HG02623 (cell line): Measurements from ENCODE around the gene NELFB.
A peak's percentile ranks its signal among the peaks of the same experiment; 100 is the strongest.

Experiments used
- ATAC-seq: cut with Tn5 transposase; IDR thresholded peaks from one replicate; pipeline ENCODE4 v1.9.1; 2021; ENCODE audit warnings: moderate library complexity; ENCODE audit not compliant: unreplicated experiment

NELFB gene

DNA sequence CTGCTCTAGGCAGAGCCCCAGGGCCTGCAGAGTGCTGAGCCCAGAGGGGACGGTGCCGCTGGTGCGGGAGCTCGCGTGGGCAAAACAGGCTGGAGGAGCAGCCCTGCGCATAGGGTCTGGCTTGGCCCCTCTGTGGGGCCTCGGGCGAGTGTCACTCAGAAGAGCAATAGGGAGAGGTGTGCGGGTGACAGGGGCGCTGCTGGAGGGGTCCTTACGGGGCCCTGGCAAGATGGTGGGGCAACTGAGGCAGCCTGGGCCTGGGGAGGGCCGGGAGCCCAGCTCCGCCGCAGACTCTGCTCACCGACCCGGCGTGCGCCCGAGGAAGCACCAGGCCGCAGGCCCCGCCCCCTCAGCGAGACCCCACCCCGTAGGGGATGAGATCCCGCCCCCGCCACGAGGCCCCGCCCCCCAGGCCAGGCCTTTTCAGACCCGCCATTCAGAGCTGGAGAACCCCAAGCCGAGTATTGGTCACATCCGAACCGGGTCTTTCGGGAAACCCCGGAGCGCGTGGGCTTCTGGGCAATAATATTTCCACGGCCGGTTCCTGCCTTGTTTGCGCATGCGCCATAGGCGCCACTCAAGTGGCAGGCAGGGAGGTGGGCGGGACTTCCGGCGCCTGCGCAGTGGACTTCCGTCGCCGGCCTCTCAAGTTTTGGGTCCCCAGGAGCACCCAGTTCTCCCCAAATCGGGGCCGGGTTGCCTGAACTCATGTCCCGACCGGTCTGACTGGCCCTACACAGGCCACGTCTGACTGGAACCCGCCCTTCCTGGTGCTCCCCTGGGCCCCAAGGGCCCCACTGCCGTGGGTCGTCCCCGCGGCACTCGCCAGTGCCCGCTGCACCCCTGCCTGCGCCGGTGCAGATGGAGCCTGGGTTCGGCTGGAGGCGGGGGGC lies 31.8 kb upstream of the NELFB start:
- ATAC-seq: peak; percentile 62

GRCh38 chr9:137224830-137225694 lies 30.1 kb upstream of the NELFB start, which contains the start of gene CYSRT1:
Gene CYSRT1, plus strand, starts transcription at chr9:137225174. Its CDS starts 448 bp downstream, at chr9:137225622.
- ATAC-seq: no peak

DNA sequence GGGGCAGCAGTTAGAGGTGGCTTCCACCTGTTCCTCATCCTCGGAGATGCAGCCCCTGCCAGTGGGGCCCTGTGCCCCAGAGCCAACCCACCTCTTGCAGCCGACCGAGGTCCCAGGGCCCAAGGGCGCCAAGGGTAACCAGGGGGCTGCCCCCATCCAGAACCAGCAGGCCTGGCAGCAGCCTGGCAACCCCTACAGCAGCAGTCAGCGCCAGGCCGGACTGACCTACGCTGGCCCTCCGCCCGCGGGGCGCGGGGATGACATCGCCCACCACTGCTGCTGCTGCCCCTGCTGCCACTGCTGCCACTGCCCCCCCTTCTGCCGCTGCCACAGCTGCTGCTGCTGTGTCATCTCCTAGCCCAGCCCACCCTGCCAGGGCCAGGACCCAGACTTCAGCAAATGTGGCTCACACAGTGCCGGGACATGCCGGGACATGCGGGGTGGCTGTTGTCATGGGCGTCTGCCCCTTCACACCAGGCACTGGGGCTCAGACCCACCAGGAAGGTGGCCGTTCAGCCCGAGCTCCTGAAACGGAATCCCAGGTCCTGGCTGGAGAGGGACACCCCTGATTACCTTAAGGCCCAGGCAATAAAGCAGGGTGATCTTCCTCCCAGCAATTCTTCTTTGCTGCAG lies 29.3 kb upstream of the NELFB start:
- ATAC-seq: no peak

- no peak for ATAC-seq
Observed at GRCh38 chr9:137226338-137227053, 28.6 kb upstream of the NELFB start.

- no peak for ATAC-seq
Observed at GRCh38 chr9:137227054-137227852, 27.9 kb upstream of the NELFB start, which contains the start of gene RNF224. Gene RNF224, plus strand, starts transcription at chr9:137227502. Its CDS starts 834 bp downstream, at chr9:137228336.

DNA sequence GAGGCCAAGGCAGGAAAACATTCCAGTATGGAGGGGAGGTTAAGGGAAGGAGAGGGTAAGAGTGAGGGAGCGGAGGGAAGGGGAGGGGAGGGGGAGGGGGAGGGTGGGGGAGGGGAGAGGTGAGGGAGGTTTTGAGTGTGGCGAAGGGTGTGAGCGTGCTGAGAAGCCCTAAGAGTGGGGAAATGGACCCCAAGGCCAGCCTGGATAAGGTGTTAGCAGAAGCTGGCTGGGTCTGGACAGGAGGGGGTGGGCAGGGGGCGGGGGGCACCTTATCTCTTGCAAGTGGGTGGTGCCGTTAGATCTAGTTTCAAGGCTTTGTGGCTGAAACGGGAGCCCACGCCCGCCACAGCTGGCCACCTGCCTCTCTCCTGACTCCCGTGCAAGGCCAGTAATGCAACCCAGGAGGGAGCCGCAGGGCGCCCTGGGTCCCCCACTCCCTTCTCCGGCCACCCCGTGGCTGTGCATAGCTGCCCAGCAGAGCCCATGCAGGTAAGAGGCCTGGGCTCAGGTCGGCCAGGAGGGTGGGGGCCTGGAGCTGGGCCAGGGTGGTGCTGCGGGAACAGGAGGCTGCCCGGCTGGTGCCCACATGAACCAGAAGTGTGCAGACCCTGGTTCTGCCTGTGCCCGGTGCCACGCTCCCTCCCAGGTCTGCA lies 27.1 kb upstream of the NELFB start:
- no peak for ATAC-seq

- no peak for ATAC-seq
Observed at GRCh38 chr9:137228506-137228967, 26.6 kb upstream of the NELFB start.

- ATAC-seq: no peak
Observed at GRCh38 chr9:137228968-137229896, 25.9 kb upstream of the NELFB start.

GRCh38 chr9:137229903-137230704 lies 25.0 kb upstream of the NELFB start:
- no peak for ATAC-seq

DNA sequence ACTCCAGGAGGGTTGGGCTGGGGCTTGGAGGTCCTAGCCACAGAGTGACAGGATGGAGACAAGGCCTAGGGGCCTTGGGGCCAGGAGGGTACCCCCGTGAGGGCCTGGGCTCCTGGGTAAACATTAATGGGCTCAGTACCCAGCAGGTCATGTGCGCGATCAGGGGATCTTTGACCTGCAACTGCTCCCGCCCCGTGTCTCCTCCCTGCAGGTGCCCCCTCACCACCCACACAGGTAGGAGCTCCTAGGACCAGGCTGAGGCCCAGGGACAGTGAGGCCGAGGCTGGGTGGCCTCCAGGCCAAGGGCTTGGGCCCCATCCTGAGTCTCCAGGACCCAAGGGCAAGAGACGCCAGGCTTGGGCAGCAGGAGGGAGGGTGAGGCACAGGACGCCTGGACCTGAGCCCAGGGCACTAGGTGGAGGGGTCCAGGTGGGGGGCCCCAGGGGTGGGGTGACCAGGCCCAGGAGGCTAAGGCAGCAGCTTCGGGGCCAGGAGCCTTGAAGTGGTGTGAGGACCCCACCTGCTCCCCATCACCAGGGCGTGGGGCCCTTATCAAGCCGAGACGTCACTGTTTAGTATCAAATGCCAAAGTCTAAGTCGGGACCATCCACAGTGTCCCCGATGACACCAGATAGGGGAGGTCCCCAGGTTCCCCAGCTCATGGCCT lies 24.3 kb upstream of the NELFB start, which contains the start of gene SLC34A3:
TSS of gene SLC34A3 (plus strand) at position 197 of the 667 bp plus-strand sequence. CDS start 802 bp downstream, outside the sequence.
- ATAC-seq: no peak

GRCh38 chr9:137231372-137232039 lies 23.6 kb upstream of the NELFB start:
- no peak for ATAC-seq

DNA sequence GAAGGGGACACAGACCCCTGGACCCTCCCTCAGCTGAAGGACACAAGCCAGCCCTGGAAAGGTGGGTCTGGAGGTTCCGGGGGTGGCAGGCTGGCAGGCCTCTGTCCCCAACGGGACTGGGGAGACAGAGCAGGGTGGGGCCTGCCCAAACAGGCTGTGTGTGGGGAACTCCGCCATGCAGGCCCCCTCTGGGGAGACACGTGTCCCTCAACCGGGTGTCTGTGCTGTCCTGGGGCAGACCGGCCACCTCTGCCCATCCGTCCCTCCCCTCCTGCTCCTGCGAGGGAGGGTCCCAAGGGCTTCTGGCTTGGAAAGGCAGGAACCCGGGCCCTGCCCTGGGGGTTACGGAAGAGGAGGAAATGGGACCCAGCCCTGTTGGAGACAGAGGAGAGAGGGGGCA lies 23.0 kb upstream of the NELFB start:
- no peak for ATAC-seq

DNA sequence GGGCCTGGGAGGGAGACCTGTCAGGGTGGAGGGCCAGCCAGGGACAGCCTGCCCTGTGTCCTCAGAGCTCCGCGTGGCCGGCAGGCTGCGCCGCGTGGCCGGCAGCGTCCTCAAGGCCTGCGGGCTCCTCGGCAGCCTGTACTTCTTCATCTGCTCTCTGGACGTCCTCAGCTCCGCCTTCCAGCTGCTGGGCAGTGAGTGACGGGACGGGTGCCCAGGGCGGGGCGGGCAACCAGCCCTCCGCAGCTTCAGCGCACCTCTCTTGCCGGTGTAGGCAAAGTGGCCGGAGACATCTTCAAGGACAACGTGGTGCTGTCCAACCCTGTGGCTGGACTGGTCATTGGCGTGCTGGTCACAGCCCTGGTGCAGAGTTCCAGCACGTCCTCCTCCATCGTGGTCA lies 22.6 kb upstream of the NELFB start:
- ATAC-seq: no peak

- ATAC-seq: no peak
Observed at GRCh38 chr9:137233143-137233980, 21.8 kb upstream of the NELFB start.

DNA sequence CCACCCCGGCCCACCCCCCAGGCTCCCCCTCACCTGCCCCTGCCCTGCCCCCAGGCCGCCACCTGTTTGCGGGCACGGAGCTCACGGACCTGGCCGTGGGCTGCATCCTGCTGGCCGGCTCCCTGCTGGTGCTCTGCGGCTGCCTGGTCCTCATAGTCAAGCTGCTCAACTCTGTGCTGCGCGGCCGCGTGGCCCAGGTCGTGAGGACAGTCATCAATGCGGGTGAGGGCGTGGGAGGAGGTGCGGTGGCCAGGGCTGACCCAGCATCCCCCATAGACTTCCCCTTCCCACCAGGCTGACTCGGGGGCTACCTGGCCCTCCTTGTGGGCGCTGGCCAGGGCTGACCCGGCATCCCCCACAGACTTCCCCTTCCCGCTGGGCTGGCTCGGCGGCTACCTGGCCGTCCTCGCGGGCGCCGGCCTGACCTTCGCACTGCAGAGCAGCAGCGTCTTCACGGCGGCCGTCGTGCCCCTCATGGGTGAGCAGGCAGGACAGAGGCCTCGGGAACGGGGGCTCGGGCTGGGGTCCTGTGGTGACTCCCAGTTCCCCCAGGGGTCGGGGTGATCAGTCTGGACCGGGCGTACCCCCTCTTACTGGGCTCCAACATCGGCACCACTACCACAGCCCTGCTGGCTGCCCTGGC lies 21.0 kb upstream of the NELFB start:
- ATAC-seq: no peak
